ENCODE measurements around the gene PDLIM4. TPM values are rescaled to one million over a fixed set of nuclear protein-coding genes. Genes with fewer than 3 reads are reported as not detected.

Gene PDLIM4
- total and polyA plus RNA-seq, 2 experiments from 2014 or later, result 25.2 to 31.8 TPM

DNA sequence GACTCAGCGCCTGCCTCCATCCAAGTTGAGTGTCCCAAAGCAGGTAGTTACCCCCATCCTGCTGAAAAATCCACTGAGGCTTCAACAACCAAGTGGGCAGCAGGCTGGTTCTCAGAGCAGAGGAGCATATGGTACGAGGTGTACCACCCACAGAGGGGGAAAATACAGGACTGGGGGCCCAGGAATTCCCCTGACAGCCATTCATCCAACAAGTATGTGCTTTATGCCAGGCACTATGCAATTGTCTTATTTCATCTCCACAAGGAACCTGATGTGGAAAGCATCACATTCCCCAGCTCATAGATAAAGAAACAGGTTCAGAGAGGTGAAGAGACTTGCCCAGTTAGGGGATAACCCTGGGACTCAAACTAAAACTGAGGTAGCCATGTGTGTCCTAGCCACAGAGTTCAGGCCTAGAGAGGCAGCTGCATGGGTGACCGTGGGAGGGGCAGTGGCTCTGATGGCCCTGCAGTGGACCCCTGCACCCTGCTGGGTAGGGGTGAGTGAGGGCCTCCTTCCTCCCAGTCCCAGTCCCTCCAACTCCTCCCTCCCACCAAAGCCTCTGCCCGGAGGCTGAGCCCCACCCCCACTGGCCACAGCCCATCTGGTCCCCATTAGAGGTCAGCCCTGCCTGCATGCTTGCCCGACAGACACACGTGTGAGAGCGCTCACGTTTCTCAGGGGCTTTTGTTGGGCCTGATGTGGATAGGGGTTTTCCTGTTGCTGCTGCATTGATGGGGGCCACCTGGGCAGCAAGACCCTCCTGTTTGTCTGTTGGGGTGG lies 11.5 kb downstream of the PDLIM4 start (continued):
- TF ChIP-seq, protein P1, sequence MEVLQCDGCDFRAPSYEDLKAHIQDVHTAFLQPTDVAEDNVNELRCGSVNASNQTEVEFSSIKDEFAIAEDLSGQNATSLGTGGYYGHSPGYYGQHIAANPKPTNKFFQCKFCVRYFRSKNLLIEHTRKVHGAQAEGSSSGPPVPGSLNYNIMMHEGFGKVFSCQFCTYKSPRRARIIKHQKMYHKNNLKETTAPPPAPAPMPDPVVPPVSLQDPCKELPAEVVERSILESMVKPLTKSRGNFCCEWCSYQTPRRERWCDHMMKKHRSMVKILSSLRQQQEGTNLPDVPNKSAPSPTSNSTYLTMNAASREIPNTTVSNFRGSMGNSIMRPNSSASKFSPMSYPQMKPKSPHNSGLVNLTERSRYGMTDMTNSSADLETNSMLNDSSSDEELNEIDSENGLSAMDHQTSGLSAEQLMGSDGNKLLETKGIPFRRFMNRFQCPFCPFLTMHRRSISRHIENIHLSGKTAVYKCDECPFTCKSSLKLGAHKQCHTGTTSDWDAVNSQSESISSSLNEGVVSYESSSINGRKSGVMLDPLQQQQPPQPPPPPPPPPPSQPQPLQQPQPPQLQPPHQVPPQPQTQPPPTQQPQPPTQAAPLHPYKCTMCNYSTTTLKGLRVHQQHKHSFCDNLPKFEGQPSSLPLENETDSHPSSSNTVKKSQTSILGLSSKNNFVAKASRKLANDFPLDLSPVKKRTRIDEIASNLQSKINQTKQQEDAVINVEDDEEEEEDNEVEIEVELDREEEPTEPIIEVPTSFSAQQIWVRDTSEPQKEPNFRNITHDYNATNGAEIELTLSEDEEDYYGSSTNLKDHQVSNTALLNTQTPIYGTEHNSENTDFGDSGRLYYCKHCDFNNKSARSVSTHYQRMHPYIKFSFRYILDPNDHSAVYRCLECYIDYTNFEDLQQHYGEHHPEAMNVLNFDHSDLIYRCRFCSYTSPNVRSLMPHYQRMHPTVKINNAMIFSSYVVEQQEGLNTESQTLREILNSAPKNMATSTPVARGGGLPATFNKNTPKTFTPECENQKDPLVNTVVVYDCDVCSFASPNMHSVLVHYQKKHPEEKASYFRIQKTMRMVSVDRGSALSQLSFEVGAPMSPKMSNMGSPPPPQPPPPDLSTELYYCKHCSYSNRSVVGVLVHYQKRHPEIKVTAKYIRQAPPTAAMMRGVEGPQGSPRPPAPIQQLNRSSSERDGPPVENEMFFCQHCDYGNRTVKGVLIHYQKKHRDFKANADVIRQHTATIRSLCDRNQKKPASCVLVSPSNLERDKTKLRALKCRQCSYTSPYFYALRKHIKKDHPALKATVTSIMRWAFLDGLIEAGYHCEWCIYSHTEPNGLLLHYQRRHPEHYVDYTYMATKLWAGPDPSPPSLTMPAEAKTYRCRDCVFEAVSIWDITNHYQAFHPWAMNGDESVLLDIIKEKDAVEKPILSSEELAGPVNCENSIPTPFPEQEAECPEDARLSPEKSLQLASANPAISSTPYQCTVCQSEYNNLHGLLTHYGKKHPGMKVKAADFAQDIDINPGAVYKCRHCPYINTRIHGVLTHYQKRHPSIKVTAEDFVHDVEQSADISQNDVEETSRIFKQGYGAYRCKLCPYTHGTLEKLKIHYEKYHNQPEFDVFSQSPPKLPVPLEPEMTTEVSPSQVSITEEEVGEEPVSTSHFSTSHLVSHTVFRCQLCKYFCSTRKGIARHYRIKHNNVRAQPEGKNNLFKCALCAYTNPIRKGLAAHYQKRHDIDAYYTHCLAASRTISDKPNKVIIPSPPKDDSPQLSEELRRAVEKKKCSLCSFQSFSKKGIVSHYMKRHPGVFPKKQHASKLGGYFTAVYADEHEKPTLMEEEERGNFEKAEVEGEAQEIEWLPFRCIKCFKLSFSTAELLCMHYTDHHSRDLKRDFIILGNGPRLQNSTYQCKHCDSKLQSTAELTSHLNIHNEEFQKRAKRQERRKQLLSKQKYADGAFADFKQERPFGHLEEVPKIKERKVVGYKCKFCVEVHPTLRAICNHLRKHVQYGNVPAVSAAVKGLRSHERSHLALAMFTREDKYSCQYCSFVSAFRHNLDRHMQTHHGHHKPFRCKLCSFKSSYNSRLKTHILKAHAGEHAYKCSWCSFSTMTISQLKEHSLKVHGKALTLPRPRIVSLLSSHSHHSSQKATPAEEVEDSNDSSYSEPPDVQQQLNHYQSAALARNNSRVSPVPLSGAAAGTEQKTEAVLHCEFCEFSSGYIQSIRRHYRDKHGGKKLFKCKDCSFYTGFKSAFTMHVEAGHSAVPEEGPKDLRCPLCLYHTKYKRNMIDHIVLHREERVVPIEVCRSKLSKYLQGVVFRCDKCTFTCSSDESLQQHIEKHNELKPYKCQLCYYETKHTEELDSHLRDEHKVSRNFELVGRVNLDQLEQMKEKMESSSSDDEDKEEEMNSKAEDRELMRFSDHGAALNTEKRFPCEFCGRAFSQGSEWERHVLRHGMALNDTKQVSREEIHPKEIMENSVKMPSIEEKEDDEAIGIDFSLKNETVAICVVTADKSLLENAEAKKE (CRISPR knock-in tag; IDR thresholded peaks at IDR 0.05), result no peak
- no peak for TF ChIP-seq EZH2 (IDR thresholded peaks at IDR 0.05; ENCODE audit: low read depth, unreplicated experiment)
- no peak for TF ChIP-seq REST (IDR thresholded peaks at IDR 0.05; ENCODE audit: unreplicated experiment)
- no peak for TF ChIP-seq STAT1 (IDR thresholded peaks at IDR 0.05; ENCODE audit: unreplicated experiment)
- TF ChIP-seq ZNF114 (CRISPR knock-in tag; IDR thresholded peaks at IDR 0.05), result no peak
- TF ChIP-seq ZNF331 (CRISPR knock-in tag; IDR thresholded peaks at IDR 0.05; ENCODE audit: low read depth), result no peak
- no peak for TF ChIP-seq EZH2phosphoT487 (IDR thresholded peaks at IDR 0.05; ENCODE audit: unreplicated experiment)

All from GM23338 (cell line).